ENCODE results near the gene ROBO1.

- no peak for TF ChIP-seq CTCF (IDR thresholded peaks at IDR 0.05)
- no peak for TF ChIP-seq POLR2A (IDR thresholded peaks at IDR 0.05)
Measured at GRCh38 chr3:78827618-78828017, 940.2 kb downstream of the ROBO1 start.
